Loucy (cell line): ENCODE measurements around the gene NGEF.

Experiments
- H2AFZ ChIP-seq: fragments of 200-600 bp; sonication (generic); 2 replicates; pipeline ENCODE4 v1.6.0; 2016; ENCODE audit warnings: antibody characterized with exemption, mild to moderate bottlenecking, low read length, moderate library complexity
- H3F3A ChIP-seq: fragments of 200-600 bp; 2 replicates; pipeline ENCODE4 v1.6.0; 2016; ENCODE audit warnings: antibody characterized with exemption, low read depth, mild to moderate bottlenecking
- H3K27me3 ChIP-seq: fragments of 200-600 bp; sonication (generic); 2 replicates; pipeline ENCODE4 v1.6.1; 2014; ENCODE audit warnings: low read length, mild to moderate bottlenecking; ENCODE audit not compliant: insufficient read depth, poor library complexity, severe bottlenecking
- H3K36me3 ChIP-seq: fragments of 200-600 bp; sonication (generic); 2 replicates; pipeline ENCODE4 v1.6.1; 2016; ENCODE audit warnings: low read length; ENCODE audit not compliant: insufficient read depth
- H3K4me1 ChIP-seq: fragments of 200-600 bp; sonication (generic); 2 replicates; pipeline ENCODE4 v1.5.1; 2014; ENCODE audit warnings: low read length, mild to moderate bottlenecking; ENCODE audit not compliant: insufficient read depth, poor library complexity, severe bottlenecking
- H3K4me2 ChIP-seq: fragments of 200-600 bp; sonication (generic); 2 replicates; pipeline ENCODE4 v1.6.0; 2014; ENCODE audit warnings: antibody characterized with exemption, low read length, low read depth, mild to moderate bottlenecking; ENCODE audit not compliant: poor library complexity, severe bottlenecking
- H3K4me3 ChIP-seq: fragments of 200-600 bp; sonication (generic); 2 replicates; pipeline ENCODE4 v1.5.1; 2014; ENCODE audit warnings: low read length, mild to moderate bottlenecking, mixed read lengths; ENCODE audit not compliant: poor library complexity, severe bottlenecking
- H3K79me2 ChIP-seq: fragments of 200-600 bp; sonication (generic); 2 replicates; pipeline ENCODE4 v1.6.1; 2014; ENCODE audit warnings: low read length; ENCODE audit not compliant: insufficient read depth
- H3K9ac ChIP-seq: fragments of 200-600 bp; sonication (generic); 2 replicates; pipeline ENCODE4 v1.6.0; 2014; ENCODE audit warnings: mild to moderate bottlenecking, low read depth, low read length, moderate library complexity; ENCODE audit not compliant: poor library complexity, severe bottlenecking
- H3K9me2 ChIP-seq: fragments of 200-600 bp; sonication (generic); replicated peaks from 2 replicates; pipeline ENCODE4 v1.6.1; 2016; ENCODE audit warnings: low read depth, low read length, mixed read lengths
- H3K9me3 ChIP-seq: fragments of 200-600 bp; sonication (generic); 2 replicates; pipeline ENCODE4 v1.6.1; 2014; ENCODE audit warnings: mild to moderate bottlenecking, antibody characterized with exemption, low read length, low read depth; ENCODE audit not compliant: insufficient read depth
- H4K20me1 ChIP-seq: fragments of 200-600 bp; sonication (generic); 2 replicates; pipeline ENCODE4 v1.6.0; 2014; ENCODE audit warnings: antibody characterized with exemption, low read length, mild to moderate bottlenecking; ENCODE audit not compliant: insufficient read depth, poor library complexity, severe bottlenecking
- CTCF ChIP-seq: fragments of 200-600 bp; sonication (generic); conservative IDR thresholded peaks from 2 replicates; pipeline ENCODE4 v1.5.1; 2014; ENCODE audit warnings: mild to moderate bottlenecking, antibody characterized with exemption, low read length
- EZH2phosphoT487 ChIP-seq: fragments of 200-600 bp; IDR thresholded peaks from 2 replicates; pipeline ENCODE4 v1.6.1; 2018; ENCODE audit warnings: antibody characterized with exemption, mild to moderate bottlenecking, moderate library complexity, borderline replicate concordance

NGEF gene

GRCh38 chr2:232898592-232899543 is 114.2 kb downstream of the NGEF start:
- H3K27me3 ChIP-seq, result no peaks in the 10 kb centered on the region
- no peak overlapping the region for H3K4me2 ChIP-seq
- H3K4me1 ChIP-seq, result no peaks in the 10 kb centered on the region
- H3K9me3 ChIP-seq, result no peaks in the 10 kb centered on the region
- H3K36me3 ChIP-seq, result no peaks in the 10 kb centered on the region
- no peak overlapping the region for H2AFZ ChIP-seq
- no peak for TF ChIP-seq CTCF
- TF ChIP-seq EZH2phosphoT487, result no peak
- no peaks in the 10 kb centered on the region for H3K79me2 ChIP-seq
- no peaks in the 10 kb centered on the region for H4K20me1 ChIP-seq
- no peak overlapping the region for H3K9ac ChIP-seq
- no peaks in the 10 kb centered on the region for H3F3A ChIP-seq
- H3K9me2 ChIP-seq, result no peaks in the 10 kb centered on the region
- H3K4me3 ChIP-seq, result no peak overlapping the region

- no peaks in the 10 kb centered on the region for H3K4me1 ChIP-seq
- H3K27me3 ChIP-seq, result no peaks in the 10 kb centered on the region
- H3K4me2 ChIP-seq, result no peak overlapping the region
- H3F3A ChIP-seq, result no peaks in the 10 kb centered on the region
- no peaks in the 10 kb centered on the region for H3K9me2 ChIP-seq
- no peaks in the 10 kb centered on the region for H3K9me3 ChIP-seq
- no peak overlapping the region for H2AFZ ChIP-seq
- H4K20me1 ChIP-seq, result no peaks in the 10 kb centered on the region
- H3K36me3 ChIP-seq, result no peaks in the 10 kb centered on the region
- H3K4me3 ChIP-seq, result no peak overlapping the region
- TF ChIP-seq EZH2phosphoT487, result no peak
- no peak for TF ChIP-seq CTCF
- H3K79me2 ChIP-seq, result no peaks in the 10 kb centered on the region
- H3K9ac ChIP-seq, result no peak overlapping the region
Measured at GRCh38 chr2:232897598-232898408, 115.3 kb downstream of the NGEF start.

GRCh38 chr2:232896720-232897597 is 116.1 kb downstream of the NGEF start:
- no peaks in the 10 kb centered on the region for H3K9me3 ChIP-seq
- H3K27me3 ChIP-seq, result no peaks in the 10 kb centered on the region
- no peak overlapping the region for H2AFZ ChIP-seq
- no peak overlapping the region for H3K4me2 ChIP-seq
- no peak overlapping the region for H3K9ac ChIP-seq
- H3K9me2 ChIP-seq, result no peaks in the 10 kb centered on the region
- no peaks in the 10 kb centered on the region for H4K20me1 ChIP-seq
- no peaks in the 10 kb centered on the region for H3K36me3 ChIP-seq
- H3K4me1 ChIP-seq, result no peaks in the 10 kb centered on the region
- no peaks in the 10 kb centered on the region for H3K79me2 ChIP-seq
- TF ChIP-seq CTCF (no peak), EZH2phosphoT487 (no peak)
- no peak overlapping the region for H3K4me3 ChIP-seq
- no peaks in the 10 kb centered on the region for H3F3A ChIP-seq
